CD14-positive monocyte (primary cell): Measurements from ENCODE around the gene TMC3. TPM values are rescaled to one million over a fixed set of nuclear protein-coding genes. Genes with fewer than 3 reads are reported as not detected.

Experiments used
- DNase-seq, 3 donors: peaks; one replicate each; pipeline ENCODE4 v3.0.0-alpha.2; 2011 to 2022
- H2AFZ ChIP-seq: 2 replicates; pipeline ENCODE4 v1.6.0; 2012; ENCODE audit warnings: mild to moderate bottlenecking, low read depth, low read length, inconsistent platforms; ENCODE audit not compliant: insufficient read depth, poor library complexity, severe bottlenecking
- H3K27ac ChIP-seq, 2 donors: 1 replicate in 1 of 2; 2 replicates in 1 of 2; pipeline ENCODE4 v1.5.1; 2012 to 2013; ENCODE audit warnings: low read length in 2 of 2, control low read depth in 1 of 2, inconsistent platforms in 1 of 2, low read depth in 1 of 2, mild to moderate bottlenecking in 1 of 2
- H3K27me3 ChIP-seq, 2 donors: one replicate each; pipeline versions ENCODE4 v1.6.0 to v1.6.1; 2011 to 2013; ENCODE audit warnings: low read length in 2 of 2; ENCODE audit not compliant: control insufficient read depth in 2 of 2, insufficient read depth in 2 of 2
- H3K36me3 ChIP-seq, 2 donors: replicated peaks in 1 of 2; 1 replicate in 1 of 2; 2 replicates in 1 of 2; pipeline versions ENCODE4 v1.5.1 to v1.6.1; 2012 to 2013; ENCODE audit warnings: low read length in 2 of 2, control low read depth in 1 of 2, inconsistent platforms in 1 of 2, mild to moderate bottlenecking in 1 of 2; ENCODE audit not compliant: insufficient read depth in 2 of 2, control insufficient read depth in 1 of 2
- H3K4me1 ChIP-seq, 2 donors: 1 replicate in 1 of 2; 2 replicates in 1 of 2; pipeline versions ENCODE4 v1.5.1 to v1.6.1; 2012 to 2013; ENCODE audit warnings: low read length in 2 of 2, control low read depth in 1 of 2, inconsistent platforms in 1 of 2, mild to moderate bottlenecking in 1 of 2, moderate library complexity in 1 of 2; ENCODE audit not compliant: insufficient read depth in 2 of 2, control insufficient read depth in 1 of 2
- H3K4me2 ChIP-seq: replicated peaks from 2 replicates; pipeline ENCODE3; 2012; ENCODE audit warnings: low read length, moderate library complexity, mild to moderate bottlenecking; ENCODE audit not compliant: poor library complexity, severe bottlenecking; ENCODE audit errors: extremely low read depth
- H3K4me3 ChIP-seq, 3 experiments: fragments of 200-600 bp in 1 of 3; sonication (generic) in 1 of 3; replicated peaks in 1 of 3; 1 replicate in 2 of 3; 2 replicates in 1 of 3; pipeline ENCODE4 v1.5.1; 2011 to 2013; ENCODE audit warnings: low read length in 3 of 3, mild to moderate bottlenecking in 3 of 3, control low read depth in 2 of 3, low read depth in 2 of 3, inconsistent platforms in 1 of 3, moderate library complexity in 1 of 3
- H3K79me2 ChIP-seq: 2 replicates; pipeline ENCODE4 v1.6.0; 2012; ENCODE audit warnings: mild to moderate bottlenecking, control low read depth, inconsistent platforms, low read length, moderate library complexity; ENCODE audit not compliant: insufficient read depth
- H3K9ac ChIP-seq: 2 replicates; pipeline ENCODE4 v1.6.0; 2017; ENCODE audit warnings: low read length, mild to moderate bottlenecking; ENCODE audit not compliant: insufficient read depth, poor library complexity, severe bottlenecking
- H3K9me3 ChIP-seq, 2 donors: replicated peaks in 1 of 2; 1 replicate in 1 of 2; 2 replicates in 1 of 2; pipeline versions ENCODE4 v1.5.1 to v1.6.1; 2012 to 2013; ENCODE audit warnings: low read length in 2 of 2, control low read depth in 1 of 2; ENCODE audit not compliant: control insufficient read depth in 1 of 2, insufficient read depth in 1 of 2
- H4K20me1 ChIP-seq: 2 replicates; pipeline ENCODE4 v1.6.0; 2012; ENCODE audit warnings: mild to moderate bottlenecking, low read length, control low read depth, moderate library complexity; ENCODE audit not compliant: insufficient read depth
- H3K27ac Mint-ChIP-seq, 7 donors: one replicate each; pipeline ENCODE4 v1.8.0; 2020; ENCODE audit warnings: mild to moderate bottlenecking in 7 of 7, mixed read lengths in 7 of 7, moderate library complexity in 6 of 7, inconsistent platforms in 2 of 7
- H3K27me3 Mint-ChIP-seq, 3 donors: one replicate each; pipeline ENCODE4 v1.8.0; 2021 to 2022; ENCODE audit warnings: low read depth in 3 of 3, mild to moderate bottlenecking in 3 of 3, mixed read lengths in 3 of 3, moderate library complexity in 3 of 3, inconsistent platforms in 1 of 3
- H3K36me3 Mint-ChIP-seq, 2 donors: one replicate each; pipeline ENCODE4 v1.8.0; 2020; ENCODE audit warnings: mixed read lengths in 2 of 2, inconsistent platforms in 1 of 2, mild to moderate bottlenecking in 1 of 2
- H3K4me1 Mint-ChIP-seq: one replicate; pipeline ENCODE4 v1.8.0; 2020; ENCODE audit warnings: mild to moderate bottlenecking, mixed read lengths
- H3K4me3 Mint-ChIP-seq, 2 donors: one replicate each; pipeline ENCODE4 v1.8.0; 2020; ENCODE audit warnings: mild to moderate bottlenecking in 2 of 2, mixed read lengths in 2 of 2, moderate library complexity in 1 of 2
- H3K9me3 Mint-ChIP-seq, 7 donors: one replicate each; pipeline ENCODE4 v1.8.0; 2020 to 2022; ENCODE audit warnings: mixed read lengths in 7 of 7, mild to moderate bottlenecking in 6 of 7, moderate library complexity in 6 of 7, inconsistent platforms in 2 of 7
- WGBS: methylation state at CpG from one replicate; pipeline ENCODE4 v1.1.5; 2013; ENCODE audit warnings: missing lambda C conversion rate; ENCODE audit not compliant: insufficient coverage; 5-methylcytosine and 5-hydroxymethylcytosine counted together
- intact Hi-C, 2 donors: fragments of 100-400 bp; cut with micrococcal nuclease; formaldehyde crosslinking; loops; one replicate each; pipeline versions ENCODE4 v1.15.0 to v1.15.1; 2023
- polyA plus RNA-seq, 3 donors: library from polyadenylated mRNA; depleted of rRNA in 1 of 3; unstranded in 2 of 3; stranded (reverse) in 1 of 3; fragments of 300-500 nt in 2 of 3; fragments of >200 nt in 1 of 3; fragmentation: Illumina TruSeq in 2 of 3; gene quantifications; 1 replicate in 2 of 3; 2 replicates in 1 of 3; pipeline ENCODE4 v1.2.3, GENCODE V29; 2012 to 2021
- TF ChIP-seq, protein P1 (sequence below): fragments of 200-600 bp; IDR thresholded peaks from one replicate; pipeline ENCODE4 v1.8.0; 2022; ENCODE audit warnings: antibody characterized with exemption, mild to moderate bottlenecking

TMC3 gene
- polyA plus RNA-seq, 3 donors: not detected

DNA sequence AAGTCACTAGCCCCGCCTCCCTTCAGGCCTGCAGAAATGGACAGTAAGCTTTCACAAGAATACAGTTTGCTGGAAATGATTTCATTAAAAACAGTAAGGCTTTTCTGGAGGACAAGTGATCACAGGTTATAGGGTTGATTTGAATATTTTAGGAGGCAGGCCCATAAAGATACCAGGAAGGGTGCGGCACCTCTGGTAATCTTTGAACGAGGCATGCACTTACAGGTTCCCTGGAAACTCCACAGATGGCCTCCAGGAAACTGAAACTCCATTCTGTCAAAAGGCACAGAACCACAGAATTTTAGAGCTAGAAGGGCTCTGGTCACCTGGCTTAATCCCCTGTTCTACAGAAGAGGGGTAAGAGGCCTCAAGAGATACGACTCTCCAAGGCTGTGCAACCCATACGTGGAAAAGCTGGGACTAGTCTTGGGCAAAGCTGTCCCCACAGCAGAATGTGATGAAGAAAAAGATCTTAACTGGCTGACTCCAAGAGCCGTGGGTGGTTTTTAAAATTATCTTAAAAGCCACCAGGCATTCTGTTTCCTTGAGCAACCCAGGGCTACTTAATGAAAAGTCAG is 51.2 kb downstream of the TMC3 start:
- peaks cover 1 to 4% (median 2%) of the 10 kb centered on the region in 3 donors for H3K27me3 Mint-ChIP-seq
- Histone ChIP-seq H3K9me3 (no peaks in the 10 kb centered on the region), H3K27ac (no peak overlapping the region), H4K20me1 (no peaks in the 10 kb centered on the region), H3K4me1 (peaks cover 10 to 20% of the 10 kb centered on the region in 2 donors), H2AFZ (no peak overlapping the region), H3K36me3 (peaks cover 0 to 28% of the 10 kb centered on the region in 2 donors), H3K4me3 (peak overlapping the region in 1 of 3 experiments; percentile 2), H3K27me3 (no peaks in the 10 kb centered on the region), H3K79me2 (no peaks in the 10 kb centered on the region), H3K9ac (no peak overlapping the region), H3K4me2 (peak overlapping the region; percentile 15)
- DNase-seq: no peak
- H3K4me1 Mint-ChIP-seq: peaks cover 20% of the 10 kb centered on the region
- TF ChIP-seq, protein P1, sequence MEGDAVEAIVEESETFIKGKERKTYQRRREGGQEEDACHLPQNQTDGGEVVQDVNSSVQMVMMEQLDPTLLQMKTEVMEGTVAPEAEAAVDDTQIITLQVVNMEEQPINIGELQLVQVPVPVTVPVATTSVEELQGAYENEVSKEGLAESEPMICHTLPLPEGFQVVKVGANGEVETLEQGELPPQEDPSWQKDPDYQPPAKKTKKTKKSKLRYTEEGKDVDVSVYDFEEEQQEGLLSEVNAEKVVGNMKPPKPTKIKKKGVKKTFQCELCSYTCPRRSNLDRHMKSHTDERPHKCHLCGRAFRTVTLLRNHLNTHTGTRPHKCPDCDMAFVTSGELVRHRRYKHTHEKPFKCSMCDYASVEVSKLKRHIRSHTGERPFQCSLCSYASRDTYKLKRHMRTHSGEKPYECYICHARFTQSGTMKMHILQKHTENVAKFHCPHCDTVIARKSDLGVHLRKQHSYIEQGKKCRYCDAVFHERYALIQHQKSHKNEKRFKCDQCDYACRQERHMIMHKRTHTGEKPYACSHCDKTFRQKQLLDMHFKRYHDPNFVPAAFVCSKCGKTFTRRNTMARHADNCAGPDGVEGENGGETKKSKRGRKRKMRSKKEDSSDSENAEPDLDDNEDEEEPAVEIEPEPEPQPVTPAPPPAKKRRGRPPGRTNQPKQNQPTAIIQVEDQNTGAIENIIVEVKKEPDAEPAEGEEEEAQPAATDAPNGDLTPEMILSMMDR: no peak
- peak overlapping the region in 1 of 2 donors; percentile 52 for H3K4me3 Mint-ChIP-seq
- H3K9me3 Mint-ChIP-seq: no peaks in the 10 kb centered on the region
- 79% methylated on average over 5 of the region's 6 CpGs for WGBS
- H3K27ac Mint-ChIP-seq: peak overlapping the region in 1 of 7 donors; percentile 49
- intact Hi-C loops: loop anchor here in 1 of 2 donors (5.0 kb wide), 1 partner anchor 45 kb away; no protein-coding TSS in a partner anchor
- H3K36me3 Mint-ChIP-seq: peaks cover 15 to 20% of the 10 kb centered on the region in 2 donors

DNA sequence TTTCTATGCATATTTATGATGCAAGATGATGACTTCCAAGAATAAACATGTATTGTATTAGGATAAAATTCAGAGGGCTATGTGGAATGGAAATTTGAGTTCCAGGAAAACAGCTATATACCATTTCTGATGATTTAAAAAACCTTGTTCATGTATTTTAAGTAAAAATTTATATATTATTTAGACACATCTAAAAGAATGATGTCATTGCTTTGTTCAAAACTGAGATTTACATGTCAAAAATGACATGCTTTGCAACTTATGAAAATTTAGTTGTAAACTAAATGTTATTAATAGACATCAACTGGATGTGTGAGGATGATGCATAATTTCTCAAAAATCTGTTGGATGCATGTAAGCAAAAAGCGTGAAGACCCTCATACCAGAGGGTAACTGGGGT is 52.3 kb downstream of the TMC3 start:
- Histone ChIP-seq H3K79me2 (no peaks in the 10 kb centered on the region), H3K4me2 (no peak overlapping the region), H3K27ac (no peak overlapping the region), H2AFZ (no peak overlapping the region), H4K20me1 (no peaks in the 10 kb centered on the region), H3K27me3 (no peaks in the 10 kb centered on the region), H3K36me3 (peaks cover 0 to 38% of the 10 kb centered on the region in 2 donors), H3K9me3 (no peaks in the 10 kb centered on the region), H3K9ac (no peak overlapping the region), H3K4me1 (peaks cover 10 to 20% of the 10 kb centered on the region in 2 donors), H3K4me3 (no peak overlapping the region)
- WGBS: 100% methylated on average over 1 of the region's 1 CpG
- intact Hi-C loops: loop anchor here in 1 of 2 donors (5.0 kb wide), 1 partner anchor 44 kb away; no protein-coding TSS in a partner anchor
- H3K4me3 Mint-ChIP-seq: no peak overlapping the region
- H3K36me3 Mint-ChIP-seq: peaks cover 24 to 28% of the 10 kb centered on the region in 2 donors
- peaks cover 1 to 4% (median 2%) of the 10 kb centered on the region in 3 donors for H3K27me3 Mint-ChIP-seq
- peaks cover 21% of the 10 kb centered on the region for H3K4me1 Mint-ChIP-seq
- DNase-seq: no peak
- TF ChIP-seq, protein P1: no peak
- no peak overlapping the region for H3K27ac Mint-ChIP-seq
- no peaks in the 10 kb centered on the region for H3K9me3 Mint-ChIP-seq
